IPS DF 6.9 (cell line): Measurements from ENCODE around the gene TSPOAP1.

Experiments used
- DNase-seq: peaks from one replicate; pipeline ENCODE4 v3.0.0-alpha.2; 2013; ENCODE audit warnings: low read depth, low spot score
- H3K27ac ChIP-seq: one replicate; pipeline ENCODE4 v1.5.1; 2013; ENCODE audit warnings: low read length, control low read depth
- H3K27me3 ChIP-seq: 2 replicates; pipeline ENCODE4 v1.6.1; 2013; ENCODE audit warnings: mild to moderate bottlenecking, low read length; ENCODE audit not compliant: control insufficient read depth, insufficient read depth
- H3K36me3 ChIP-seq: 2 replicates; pipeline ENCODE4 v1.6.1; 2013; ENCODE audit warnings: low read length; ENCODE audit not compliant: control insufficient read depth, insufficient read depth
- H3K4me1 ChIP-seq: 2 replicates; pipeline ENCODE4 v1.6.1; 2013; ENCODE audit warnings: low read length; ENCODE audit not compliant: control insufficient read depth, insufficient read depth
- H3K4me3 ChIP-seq: 2 replicates; pipeline ENCODE4 v1.5.1; 2013; ENCODE audit warnings: mild to moderate bottlenecking, low read length
- H3K9me3 ChIP-seq: 2 replicates; pipeline ENCODE4 v1.6.1; 2013; ENCODE audit warnings: low read length, inconsistent platforms; ENCODE audit not compliant: control insufficient read depth, insufficient read depth
- WGBS: extraction: QIAGEN DNeasy Blood & Tissue Kit; methylation state at CpG from one replicate; pipeline ENCODE4 v1.1.7; 2013; ENCODE audit warnings: mixed read lengths, missing lambda C conversion rate; ENCODE audit not compliant: insufficient read length, insufficient coverage; 5-methylcytosine and 5-hydroxymethylcytosine counted together

The TSPOAP1 gene

GRCh38 chr17:58280480-58281217 is 47.9 kb downstream of the TSPOAP1 start, which contains the start of gene MPO:
TSS of gene MPO (minus strand) at chr17:58280935. CDS start at chr17:58280758, 177 bp downstream.
- no peak within 1 kb of the TSS for H3K4me3 ChIP-seq
- H3K27me3 ChIP-seq, result no peaks in the 10 kb centered on the region
- no peak for DNase-seq

GRCh38 chr17:58279736-58280479 is 48.7 kb downstream of the TSPOAP1 start:
- Histone ChIP-seq H3K36me3 (no peaks in the 10 kb centered on the region), H3K4me3 (no peak overlapping the region), H3K4me1 (no peaks in the 10 kb centered on the region), H3K9me3 (no peaks in the 10 kb centered on the region), H3K27ac (no peak overlapping the region), H3K27me3 (no peaks in the 10 kb centered on the region)
- no CpG with 5 or more reads among the region's 16 CpGs for WGBS
- no peak for DNase-seq

More at GRCh38 chr17:58280480-58281217, 47.9 kb downstream of the TSPOAP1 start, which contains the start of gene MPO:
- Histone ChIP-seq H3K9me3 (no peaks in the 10 kb centered on the region), H3K27ac (no peak within 1 kb of the TSS), H3K4me1 (no peaks in the 10 kb centered on the region), H3K36me3 (no peaks in the 10 kb centered on the region)
- WGBS, result no CpG with 5 or more reads among the region's 5 CpGs

GRCh38 chr17:58279016-58279711 is 49.4 kb downstream of the TSPOAP1 start:
- no peak overlapping the region for H3K4me3 ChIP-seq
- no CpG with 5 or more reads among the region's 60 CpGs for WGBS
- DNase-seq, result no peak

GRCh38 chr17:58278661-58279015 is 50.0 kb downstream of the TSPOAP1 start:
- Histone ChIP-seq H3K4me1 (no peaks in the 10 kb centered on the region), H3K9me3 (no peaks in the 10 kb centered on the region), H3K4me3 (no peak overlapping the region), H3K27me3 (no peaks in the 10 kb centered on the region), H3K36me3 (no peaks in the 10 kb centered on the region), H3K27ac (no peak overlapping the region)
- no CpG with 5 or more reads among the region's 5 CpGs for WGBS
- DNase-seq, result no peak

More at GRCh38 chr17:58279016-58279711, 49.4 kb downstream of the TSPOAP1 start:
- H3K9me3 ChIP-seq, result no peaks in the 10 kb centered on the region
- no peaks in the 10 kb centered on the region for H3K36me3 ChIP-seq
- no peaks in the 10 kb centered on the region for H3K4me1 ChIP-seq
- no peak overlapping the region for H3K27ac ChIP-seq
- H3K27me3 ChIP-seq, result no peaks in the 10 kb centered on the region

- WGBS, result no CpG with 5 or more reads among the region's 36 CpGs
- Histone ChIP-seq H3K4me1 (no peaks in the 10 kb centered on the region), H3K36me3 (no peaks in the 10 kb centered on the region), H3K9me3 (no peaks in the 10 kb centered on the region), H3K27me3 (no peaks in the 10 kb centered on the region), H3K27ac (no peak overlapping the region), H3K4me3 (no peak overlapping the region)
- DNase-seq, result no peak
Observed at GRCh38 chr17:58277802-58278595, 50.6 kb downstream of the TSPOAP1 start.

GRCh38 chr17:58277107-58277801 is 51.3 kb downstream of the TSPOAP1 start:
- H3K4me1 ChIP-seq, result no peaks in the 10 kb centered on the region
- H3K27me3 ChIP-seq, result no peaks in the 10 kb centered on the region
- WGBS, result no CpG with 5 or more reads among the region's 5 CpGs
- H3K9me3 ChIP-seq, result no peaks in the 10 kb centered on the region
- no peak overlapping the region for H3K4me3 ChIP-seq
- H3K36me3 ChIP-seq, result no peaks in the 10 kb centered on the region
- no peak overlapping the region for H3K27ac ChIP-seq
- no peak for DNase-seq

- WGBS, result no CpG with 5 or more reads among the region's 2 CpGs
- no peaks in the 10 kb centered on the region for H3K4me1 ChIP-seq
- no peaks in the 10 kb centered on the region for H3K27me3 ChIP-seq
- no peaks in the 10 kb centered on the region for H3K9me3 ChIP-seq
- no peak for DNase-seq
- no peak overlapping the region for H3K4me3 ChIP-seq
- no peaks in the 10 kb centered on the region for H3K36me3 ChIP-seq
- H3K27ac ChIP-seq, result no peak overlapping the region
Observed at GRCh38 chr17:58276423-58276822, 52.2 kb downstream of the TSPOAP1 start.

GRCh38 chr17:58275417-58275816 is 53.2 kb downstream of the TSPOAP1 start:
- H3K27ac ChIP-seq, result no peak overlapping the region
- no peaks in the 10 kb centered on the region for H3K9me3 ChIP-seq
- DNase-seq, result no peak
- H3K27me3 ChIP-seq, result no peaks in the 10 kb centered on the region
- WGBS, result no CpG with 5 or more reads among the region's 10 CpGs
- no peaks in the 10 kb centered on the region for H3K4me1 ChIP-seq
- no peaks in the 10 kb centered on the region for H3K36me3 ChIP-seq
- H3K4me3 ChIP-seq, result no peak overlapping the region

- no peaks in the 10 kb centered on the region for H3K27me3 ChIP-seq
- WGBS, result no CpG with 5 or more reads among the region's 15 CpGs
- H3K4me3 ChIP-seq, result no peak overlapping the region
- DNase-seq, result no peak
- no peaks in the 10 kb centered on the region for H3K9me3 ChIP-seq
- H3K36me3 ChIP-seq, result no peaks in the 10 kb centered on the region
- no peak overlapping the region for H3K27ac ChIP-seq
- H3K4me1 ChIP-seq, result no peaks in the 10 kb centered on the region
Observed at GRCh38 chr17:58273453-58274104, 55.0 kb downstream of the TSPOAP1 start.
